Tibial artery (tissue), 4 donors: Measurements from ENCODE around the gene BFSP2.

Source experiments
- DNase-seq, 2 donors: peaks; one replicate each; pipeline ENCODE4 v3.0.0-alpha.2; 2019
- H3K27ac ChIP-seq, 2 donors: fragments of 200-600 bp; sonication (generic) in 1 of 2; 1 replicate in 1 of 2; 2 replicates in 1 of 2; pipeline ENCODE4 v1.5.1; 2018 to 2019; ENCODE audit warnings: mild to moderate bottlenecking in 1 of 2
- H3K27me3 ChIP-seq, 2 donors: fragments of 200-600 bp; sonication (generic) in 1 of 2; one replicate each; pipeline versions ENCODE4 v1.5.1 to v1.6.0; 2016 to 2019
- H3K36me3 ChIP-seq, 3 donors: fragments of 200-600 bp; sonication (generic) in 2 of 3; one replicate each; pipeline ENCODE4 v1.5.1; 2016 to 2019; ENCODE audit warnings: mild to moderate bottlenecking in 2 of 3
- H3K4me1 ChIP-seq, 4 donors: fragments of 200-600 bp; sonication (generic) in 2 of 4; 1 replicate in 3 of 4; 2 replicates in 1 of 4; pipeline ENCODE4 v1.5.1; 2016 to 2019
- H3K4me3 ChIP-seq, 2 donors: fragments of 200-600 bp; sonication (generic) in 1 of 2; 1 replicate in 1 of 2; 2 replicates in 1 of 2; pipeline ENCODE4 v1.5.1; 2018 to 2019; ENCODE audit warnings: mild to moderate bottlenecking in 2 of 2
- H3K9me3 ChIP-seq, 3 donors: fragments of 200-600 bp; sonication (generic) in 1 of 3; one replicate each; pipeline ENCODE4 v1.5.1; 2016 to 2019
- CTCF ChIP-seq, 2 experiments: fragments of 200-600 bp in 1 of 2; fragments of 450-650 bp in 1 of 2; IDR thresholded peaks; one replicate each; pipeline ENCODE4 v1.5.1; 2017 to 2019; ENCODE audit warnings: antibody characterized with exemption in 2 of 2, mild to moderate bottlenecking in 1 of 2, moderate library complexity in 1 of 2
- intact Hi-C: fragments of 100-400 bp; cut with DNase I; formaldehyde crosslinking; loops from one replicate; pipeline ENCODE4 v1.15.0; 2023; ENCODE audit warnings: low total_unique reads

The BFSP2 gene

GRCh38 chr3:133393204-133393603 is 6.7 kb upstream of the BFSP2 start:
- no peaks in the 10 kb centered on the region for H3K36me3 ChIP-seq
- intact Hi-C loops, result no loop called here
- H3K4me1 ChIP-seq, result no peaks in the 10 kb centered on the region
- no peak for TF ChIP-seq CTCF (IDR thresholded peaks at IDR 0.05)
- no peaks in the 10 kb centered on the region for H3K27me3 ChIP-seq
- H3K27ac ChIP-seq, result no peak overlapping the region
- H3K9me3 ChIP-seq, result no peaks in the 10 kb centered on the region
- no peak overlapping the region for H3K4me3 ChIP-seq
- DNase-seq, result no peak

GRCh38 chr3:133393691-133394474 is 6.0 kb upstream of the BFSP2 start:
- TF ChIP-seq CTCF (IDR thresholded peaks at IDR 0.05), result no peak
- no peaks in the 10 kb centered on the region for H3K4me1 ChIP-seq
- intact Hi-C loops, result no loop called here
- no peak for DNase-seq
- H3K36me3 ChIP-seq, result no peaks in the 10 kb centered on the region
- H3K4me3 ChIP-seq, result no peak overlapping the region
- no peak overlapping the region for H3K27ac ChIP-seq
- H3K9me3 ChIP-seq, result no peaks in the 10 kb centered on the region
- H3K27me3 ChIP-seq, result no peaks in the 10 kb centered on the region

GRCh38 chr3:133394561-133395311 is 5.1 kb upstream of the BFSP2 start:
- no peaks in the 10 kb centered on the region for H3K4me1 ChIP-seq

GRCh38 chr3:133396906-133397305 is 3.0 kb upstream of the BFSP2 start:
- no peaks in the 10 kb centered on the region for H3K9me3 ChIP-seq
- DNase-seq, result no peak
- H3K27me3 ChIP-seq, result no peaks in the 10 kb centered on the region
- no peak overlapping the region for H3K4me3 ChIP-seq
- no peak for TF ChIP-seq CTCF (IDR thresholded peaks at IDR 0.05)
- intact Hi-C loops, result no loop called here
- H3K4me1 ChIP-seq, result no peaks in the 10 kb centered on the region
- H3K27ac ChIP-seq, result no peak overlapping the region
- H3K36me3 ChIP-seq, result no peaks in the 10 kb centered on the region

More at GRCh38 chr3:133394561-133395311, 5.1 kb upstream of the BFSP2 start:
- Histone ChIP-seq H3K27ac (no peak overlapping the region), H3K9me3 (no peaks in the 10 kb centered on the region), H3K27me3 (no peaks in the 10 kb centered on the region), H3K36me3 (no peaks in the 10 kb centered on the region), H3K4me3 (no peak overlapping the region)
- intact Hi-C loops, result no loop called here
- no peak for DNase-seq
- TF ChIP-seq CTCF (IDR thresholded peaks at IDR 0.05), result no peak

- no peak for DNase-seq
- intact Hi-C loops, result no loop called here
- Histone ChIP-seq H3K36me3 (no peaks in the 10 kb centered on the region), H3K27ac (no peak overlapping the region), H3K4me1 (no peaks in the 10 kb centered on the region), H3K27me3 (peaks cover 0 to 7% of the 10 kb centered on the region in 2 donors), H3K9me3 (no peaks in the 10 kb centered on the region), H3K4me3 (no peak overlapping the region)
- no peak for TF ChIP-seq CTCF (IDR thresholded peaks at IDR 0.05)
Measured at GRCh38 chr3:133401374-133402135, 1.7 kb downstream of the BFSP2 start.
